ENCODE data around the gene PGC.

PGC gene

DNA sequence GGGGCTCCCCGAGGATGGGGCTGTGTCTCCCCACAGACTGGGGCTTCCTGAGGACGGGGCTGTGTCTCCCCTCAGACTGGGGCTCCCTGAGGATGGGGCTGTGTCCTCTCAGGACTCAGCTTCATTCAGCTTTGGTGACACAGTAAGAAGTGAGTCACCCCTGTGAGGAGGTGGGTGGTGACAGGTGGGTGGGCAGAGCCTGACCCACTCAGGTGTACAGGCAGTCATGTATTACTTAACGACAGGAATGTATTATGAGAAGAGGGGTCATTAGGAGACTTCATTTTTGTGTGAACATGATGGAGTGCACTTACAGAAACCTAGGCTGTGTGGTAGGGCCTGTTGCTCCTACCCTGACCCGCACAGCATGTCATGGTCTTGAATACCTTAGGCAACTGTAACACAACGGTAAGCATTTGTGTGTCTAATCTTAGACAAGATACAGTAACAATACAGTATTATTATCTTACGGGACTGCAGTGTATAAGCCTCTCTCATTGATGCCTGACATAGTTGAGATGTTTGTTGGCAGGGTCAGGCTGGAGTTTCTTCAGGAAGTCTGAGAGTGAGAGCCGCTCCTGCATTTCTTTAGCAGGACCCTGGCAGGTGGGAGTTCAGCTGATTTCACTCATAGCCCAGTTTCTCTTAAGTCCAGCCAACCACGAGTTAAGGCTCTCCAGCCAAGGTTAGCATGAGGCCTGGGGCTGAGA is 10.9 kb upstream of the PGC start:
- no peak overlapping the region for H3K27ac ChIP-seq (ENCODE audit: low read length)
- H3K4me1 ChIP-seq (ENCODE audit: control insufficient read depth, low read depth, low read length), result no peaks in the 10 kb centered on the region
- H3K36me3 ChIP-seq (ENCODE audit: control insufficient read depth, low read depth, low read length), result no peaks in the 10 kb centered on the region
- no peak overlapping the region for H3K9ac ChIP-seq (ENCODE audit: low read length)
- H3K4me3 ChIP-seq (ENCODE audit: low read length), result no peak overlapping the region
- H3K27me3 ChIP-seq (ENCODE audit: control insufficient read depth, insufficient read depth, low read length), result no peaks in the 10 kb centered on the region
- H3K9me3 ChIP-seq (ENCODE audit: control insufficient read depth, low read depth, low read length), result no peaks in the 10 kb centered on the region

DNA sequence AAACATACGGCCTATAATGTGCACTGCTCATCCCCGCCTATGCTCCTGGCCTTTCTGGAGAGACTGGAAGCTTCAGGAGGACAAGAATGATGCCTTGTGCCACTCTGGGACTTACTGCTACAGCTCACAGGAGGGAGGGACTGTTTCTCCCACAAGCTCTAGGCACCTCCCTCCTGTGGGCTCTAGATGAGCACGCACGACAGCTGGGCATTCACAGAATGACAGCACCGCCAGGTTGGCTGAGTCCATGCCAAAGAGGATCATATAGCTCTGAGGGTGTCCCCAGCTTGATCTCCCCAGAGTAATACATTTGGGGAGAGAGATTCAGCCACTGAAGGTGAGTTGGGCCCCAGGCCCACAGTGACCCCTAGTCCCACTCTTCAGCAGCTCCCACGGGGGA is 10.1 kb upstream of the PGC start:
- H3K4me3 ChIP-seq (ENCODE audit: low read length), result no peak overlapping the region
- no peaks in the 10 kb centered on the region for H3K9me3 ChIP-seq (ENCODE audit: control insufficient read depth, low read depth, low read length)
- no peaks in the 10 kb centered on the region for H3K36me3 ChIP-seq (ENCODE audit: control insufficient read depth, low read depth, low read length)
- H3K27ac ChIP-seq (ENCODE audit: low read length), result no peak overlapping the region
- no peak overlapping the region for H3K9ac ChIP-seq (ENCODE audit: low read length)
- no peaks in the 10 kb centered on the region for H3K4me1 ChIP-seq (ENCODE audit: control insufficient read depth, low read depth, low read length)
- no peaks in the 10 kb centered on the region for H3K27me3 ChIP-seq (ENCODE audit: control insufficient read depth, insufficient read depth, low read length)

DNA sequence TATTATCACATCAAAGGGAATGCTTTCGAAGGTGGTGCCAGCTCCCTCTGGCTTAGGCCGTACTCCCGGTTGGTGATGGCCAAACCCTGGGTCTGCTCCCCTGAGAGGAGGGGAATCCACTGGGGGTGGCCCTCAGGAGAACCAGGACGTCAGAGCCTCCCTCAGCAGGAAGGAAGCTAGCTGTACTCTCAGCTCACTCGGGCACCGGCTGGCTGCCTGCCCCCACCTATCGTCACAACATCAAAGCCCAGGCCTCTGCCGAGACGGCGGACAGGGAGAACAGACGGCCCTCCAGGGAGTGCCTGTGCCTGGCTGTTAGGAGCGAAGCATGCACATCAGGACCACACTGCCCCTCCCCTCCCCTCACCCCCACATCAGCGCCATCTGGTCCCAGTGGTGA is 9.2 kb upstream of the PGC start:
- Histone ChIP-seq H3K9me3 (ENCODE audit: control insufficient read depth, low read depth, low read length) (no peaks in the 10 kb centered on the region), H3K36me3 (ENCODE audit: control insufficient read depth, low read depth, low read length) (no peaks in the 10 kb centered on the region), H3K4me3 (ENCODE audit: low read length) (no peak overlapping the region), H3K9ac (ENCODE audit: low read length) (no peak overlapping the region), H3K27ac (ENCODE audit: low read length) (no peak overlapping the region), H3K4me1 (ENCODE audit: control insufficient read depth, low read depth, low read length) (no peaks in the 10 kb centered on the region), H3K27me3 (ENCODE audit: control insufficient read depth, insufficient read depth, low read length) (no peaks in the 10 kb centered on the region)

DNA sequence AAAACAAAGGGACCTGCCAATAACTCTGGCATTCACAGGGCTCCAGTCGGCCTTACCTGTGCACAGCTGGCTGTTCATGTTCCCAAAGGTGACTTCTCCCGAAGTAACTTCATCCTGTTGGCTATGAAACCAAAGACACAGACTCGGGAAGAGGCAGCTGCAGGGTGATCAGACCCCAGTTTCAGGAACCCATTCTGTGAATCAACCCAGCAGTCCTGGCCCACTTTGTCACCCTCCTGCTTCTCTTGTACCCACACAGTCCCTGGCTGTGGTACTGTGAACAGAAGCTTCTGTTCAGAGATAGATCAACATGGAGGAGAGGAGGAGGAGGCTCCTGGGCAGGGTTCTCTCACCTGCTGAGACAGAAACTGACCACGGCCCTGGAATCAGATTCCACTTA is 8.7 kb upstream of the PGC start:
- Histone ChIP-seq H3K27me3 (ENCODE audit: control insufficient read depth, insufficient read depth, low read length) (no peaks in the 10 kb centered on the region), H3K9me3 (ENCODE audit: control insufficient read depth, low read depth, low read length) (no peaks in the 10 kb centered on the region), H3K4me3 (ENCODE audit: low read length) (no peak overlapping the region), H3K36me3 (ENCODE audit: control insufficient read depth, low read depth, low read length) (no peaks in the 10 kb centered on the region), H3K4me1 (ENCODE audit: control insufficient read depth, low read depth, low read length) (no peaks in the 10 kb centered on the region), H3K9ac (ENCODE audit: low read length) (no peak overlapping the region), H3K27ac (ENCODE audit: low read length) (no peak overlapping the region)

DNA sequence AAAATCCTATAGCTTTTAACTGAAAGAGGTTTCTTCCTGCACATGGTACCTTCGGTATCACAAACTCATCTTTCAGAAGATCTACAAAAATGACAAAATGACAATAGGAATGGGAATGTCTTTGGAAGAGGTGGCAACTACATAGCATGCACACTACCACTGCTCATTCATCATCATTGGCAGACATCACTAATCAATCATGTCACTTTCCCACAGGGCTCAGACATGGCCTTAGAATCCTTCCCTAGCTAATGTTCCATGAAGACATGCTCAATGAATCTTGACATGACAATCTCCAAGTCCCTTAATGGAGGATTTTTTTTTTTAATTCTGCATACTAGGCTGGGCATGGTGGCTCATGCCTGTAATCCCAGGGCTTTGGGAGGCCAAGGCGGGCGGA is 3.2 kb upstream of the PGC start:
- Histone ChIP-seq H3K4me3 (ENCODE audit: low read length) (no peak overlapping the region), H3K36me3 (ENCODE audit: control insufficient read depth, low read depth, low read length) (no peaks in the 10 kb centered on the region), H3K4me1 (ENCODE audit: control insufficient read depth, low read depth, low read length) (no peaks in the 10 kb centered on the region), H3K9ac (ENCODE audit: low read length) (no peak overlapping the region), H3K9me3 (ENCODE audit: control insufficient read depth, low read depth, low read length) (no peaks in the 10 kb centered on the region), H3K27me3 (ENCODE audit: control insufficient read depth, insufficient read depth, low read length) (no peaks in the 10 kb centered on the region), H3K27ac (ENCODE audit: low read length) (no peak overlapping the region)

DNA sequence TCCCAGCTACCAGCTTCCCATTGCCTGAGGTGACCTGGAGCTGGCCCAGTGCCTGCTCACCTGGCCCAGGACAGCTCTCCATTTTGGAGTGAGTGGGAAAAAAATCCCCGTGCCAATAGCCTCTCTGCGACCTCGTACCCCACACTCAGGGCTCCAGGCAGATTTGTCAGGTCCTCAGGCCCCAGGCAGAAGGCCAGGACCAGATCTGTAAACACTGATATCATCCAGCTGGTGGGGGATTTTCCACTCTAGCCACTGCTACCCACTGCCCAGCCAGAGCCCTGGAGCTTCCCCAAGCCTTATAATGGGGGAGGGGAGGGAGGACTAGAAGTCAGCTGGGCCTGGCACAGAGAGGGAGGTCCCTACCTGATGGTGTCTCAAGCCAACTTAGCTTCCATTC is 1.3 kb upstream of the PGC start:
- no peaks in the 10 kb centered on the region for H3K4me1 ChIP-seq (ENCODE audit: control insufficient read depth, low read depth, low read length)
- H3K9ac ChIP-seq (ENCODE audit: low read length), result no peak overlapping the region
- H3K4me3 ChIP-seq (ENCODE audit: low read length), result no peak overlapping the region
- no peaks in the 10 kb centered on the region for H3K9me3 ChIP-seq (ENCODE audit: control insufficient read depth, low read depth, low read length)
- no peaks in the 10 kb centered on the region for H3K36me3 ChIP-seq (ENCODE audit: control insufficient read depth, low read depth, low read length)
- H3K27me3 ChIP-seq (ENCODE audit: control insufficient read depth, insufficient read depth, low read length), result no peaks in the 10 kb centered on the region
- no peak overlapping the region for H3K27ac ChIP-seq (ENCODE audit: low read length)

DNA sequence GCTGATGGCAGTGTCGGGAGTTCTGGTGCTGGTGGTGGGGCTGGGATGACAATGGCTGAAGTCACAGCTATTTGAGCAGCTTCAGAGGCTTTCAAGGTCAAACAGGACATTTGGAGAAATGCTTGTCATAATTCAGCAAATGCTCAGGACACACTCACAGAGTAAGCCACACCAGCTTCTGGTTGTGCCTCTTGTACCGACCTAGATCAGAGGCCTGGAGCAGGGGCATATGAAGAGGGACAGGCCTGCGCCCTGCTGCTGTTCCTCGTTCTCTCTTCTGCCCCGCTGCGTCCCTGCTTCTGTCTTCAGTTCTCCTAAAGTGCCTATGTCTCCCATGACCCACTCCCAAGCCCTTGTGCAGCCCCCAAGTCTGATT is 893 bp upstream of the PGC start:
- no peak overlapping the region for H3K4me3 ChIP-seq (ENCODE audit: low read length)
- H3K4me1 ChIP-seq (ENCODE audit: control insufficient read depth, low read depth, low read length), result no peaks in the 10 kb centered on the region
- no peaks in the 10 kb centered on the region for H3K27me3 ChIP-seq (ENCODE audit: control insufficient read depth, insufficient read depth, low read length)
- no peak overlapping the region for H3K9ac ChIP-seq (ENCODE audit: low read length)
- H3K36me3 ChIP-seq (ENCODE audit: control insufficient read depth, low read depth, low read length), result no peaks in the 10 kb centered on the region
- no peak overlapping the region for H3K27ac ChIP-seq (ENCODE audit: low read length)
- no peaks in the 10 kb centered on the region for H3K9me3 ChIP-seq (ENCODE audit: control insufficient read depth, low read depth, low read length)

DNA sequence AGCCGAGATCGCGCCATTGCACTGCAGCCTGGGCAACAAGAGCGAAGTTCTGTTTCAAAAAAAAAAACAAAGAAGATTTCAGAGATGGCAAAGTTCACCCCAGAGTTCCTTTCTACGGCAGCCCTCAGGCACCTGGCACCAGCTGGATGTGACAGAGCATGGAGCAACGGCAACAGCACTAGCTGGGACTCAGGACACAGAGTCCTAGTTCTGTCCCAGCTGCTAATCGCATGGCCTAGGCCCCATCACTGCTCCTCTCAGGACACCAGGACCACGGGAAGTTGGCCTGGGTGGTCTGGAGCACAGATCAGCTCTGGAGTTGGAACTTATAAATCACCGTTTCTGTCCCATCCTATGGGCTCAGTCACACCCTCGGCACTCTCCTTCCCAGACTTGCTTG is 1.1 kb downstream of the PGC start:
- Histone ChIP-seq H3K4me1 (ENCODE audit: control insufficient read depth, low read depth, low read length) (no peaks in the 10 kb centered on the region), H3K36me3 (ENCODE audit: control insufficient read depth, low read depth, low read length) (no peaks in the 10 kb centered on the region), H3K4me3 (ENCODE audit: low read length) (no peak overlapping the region), H3K9ac (ENCODE audit: low read length) (no peak overlapping the region), H3K9me3 (ENCODE audit: control insufficient read depth, low read depth, low read length) (no peaks in the 10 kb centered on the region), H3K27ac (ENCODE audit: low read length) (no peak overlapping the region), H3K27me3 (ENCODE audit: control insufficient read depth, insufficient read depth, low read length) (no peaks in the 10 kb centered on the region)

DNA sequence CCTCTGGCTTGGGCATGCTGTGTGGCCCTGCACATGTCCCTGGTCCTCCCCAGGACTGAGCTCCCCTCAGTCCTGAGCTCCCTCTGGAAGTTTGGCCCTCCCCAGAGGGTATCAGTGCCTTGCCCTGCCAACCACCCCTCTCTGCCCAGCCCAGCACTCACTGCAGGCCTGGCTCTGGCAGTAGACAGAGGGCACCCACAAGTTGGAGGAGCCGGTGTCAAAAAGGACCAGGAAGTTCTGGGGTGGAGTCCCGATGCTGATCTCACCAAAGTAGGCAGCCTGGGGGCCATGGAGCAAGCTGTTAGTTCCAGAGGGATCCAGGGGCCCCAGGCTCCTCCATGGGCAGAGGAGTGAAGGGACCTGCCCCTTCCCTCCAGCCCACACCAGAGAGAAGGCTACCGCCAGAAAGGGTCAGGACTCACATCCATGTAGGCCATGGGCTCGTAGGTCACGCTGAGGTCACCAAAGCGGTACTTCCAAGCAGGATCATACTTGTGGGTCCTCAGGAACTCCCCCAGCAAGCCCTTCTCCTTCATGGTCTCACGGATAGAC is 2.9 kb downstream of the PGC start:
- no peaks in the 10 kb centered on the region for H3K4me1 ChIP-seq (ENCODE audit: control insufficient read depth, low read depth, low read length)
- no peak overlapping the region for H3K27ac ChIP-seq (ENCODE audit: low read length)
- no peaks in the 10 kb centered on the region for H3K36me3 ChIP-seq (ENCODE audit: control insufficient read depth, low read depth, low read length)
- H3K9ac ChIP-seq (ENCODE audit: low read length), result no peak overlapping the region
- no peaks in the 10 kb centered on the region for H3K27me3 ChIP-seq (ENCODE audit: control insufficient read depth, insufficient read depth, low read length)
- H3K4me3 ChIP-seq (ENCODE audit: low read length), result no peak overlapping the region
- H3K9me3 ChIP-seq (ENCODE audit: control insufficient read depth, low read depth, low read length), result no peaks in the 10 kb centered on the region

DNA sequence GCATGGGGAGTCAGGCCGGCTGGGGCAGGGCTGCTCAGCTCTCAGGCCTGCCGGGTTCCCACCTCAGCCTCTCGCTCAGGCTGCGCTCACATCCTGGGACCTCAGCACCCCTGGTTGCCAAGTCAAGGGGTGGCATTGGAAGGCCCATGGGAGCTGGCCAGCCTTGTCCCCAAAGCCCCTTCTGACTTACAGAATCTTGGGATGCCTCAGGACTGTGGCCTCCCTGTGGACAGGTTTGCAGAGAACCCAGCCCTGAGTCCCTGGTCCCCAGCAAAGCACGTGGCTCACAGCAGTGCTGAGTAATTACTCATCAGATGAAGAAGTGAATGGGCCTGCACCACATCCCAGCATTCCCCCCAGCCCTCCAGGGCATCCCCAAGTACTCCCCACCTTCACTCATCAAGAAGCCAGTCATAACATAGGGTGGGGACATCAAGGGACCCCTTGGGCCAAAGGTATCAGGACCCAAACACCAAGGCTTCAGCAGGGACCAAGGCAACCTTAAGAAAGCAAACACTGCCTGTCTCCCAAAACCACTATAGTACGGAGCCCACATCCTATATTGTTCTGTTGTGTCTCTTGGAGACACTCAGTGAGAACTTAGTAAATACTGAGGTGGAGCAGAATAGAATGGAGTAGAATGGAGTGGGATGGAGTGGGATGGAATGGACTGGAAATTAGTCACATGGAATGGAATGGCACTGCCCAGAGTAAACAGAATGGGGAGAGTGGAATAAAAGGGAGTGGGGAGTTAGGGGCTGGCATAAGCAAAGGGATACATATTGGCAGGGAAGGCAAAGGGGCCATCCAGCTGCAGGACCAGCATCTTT is 3.6 kb downstream of the PGC start:
- no peaks in the 10 kb centered on the region for H3K4me1 ChIP-seq (ENCODE audit: control insufficient read depth, low read depth, low read length)
- no peak overlapping the region for H3K27ac ChIP-seq (ENCODE audit: low read length)

DNA sequence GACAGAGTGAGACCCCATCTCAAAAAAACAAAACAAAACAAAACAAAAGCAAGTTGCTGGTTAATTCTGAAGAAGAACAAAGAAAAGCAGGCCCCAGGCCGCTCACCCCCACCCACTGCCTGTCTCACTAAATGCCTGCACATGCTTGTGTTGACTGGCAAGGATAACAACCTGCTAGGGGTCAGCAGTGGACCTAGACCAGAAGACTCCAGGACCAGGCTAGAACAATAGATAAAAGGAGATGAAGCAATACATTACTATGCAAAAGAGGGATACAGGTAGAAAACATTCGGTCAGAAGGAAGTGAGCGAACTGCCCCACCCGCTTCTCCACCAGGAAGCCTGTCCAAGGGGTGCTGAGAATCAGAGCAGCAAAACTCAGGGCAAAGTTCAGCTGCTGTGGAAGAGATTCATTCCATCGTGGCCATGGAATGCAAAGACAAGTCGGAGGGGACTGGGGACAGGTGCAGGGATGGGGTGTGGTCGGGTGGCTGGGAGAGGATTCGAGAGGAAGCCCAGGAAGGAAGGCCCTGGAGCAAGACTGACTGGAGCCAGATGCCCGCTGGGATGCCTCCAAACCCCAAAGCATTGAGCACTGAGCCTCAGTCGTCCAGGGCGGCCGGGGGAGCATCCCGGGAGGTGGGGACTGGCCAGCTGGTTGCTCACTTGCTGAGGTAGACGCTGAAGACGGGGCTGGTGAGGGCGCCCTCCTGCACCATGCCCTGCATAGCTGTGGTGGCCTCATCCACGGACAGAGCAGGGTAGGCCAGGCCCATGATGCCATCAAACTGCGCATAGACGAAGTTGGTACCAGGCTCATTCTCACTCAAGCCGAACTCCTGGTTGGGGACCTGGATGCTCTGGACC is 5.3 kb downstream of the PGC start:
- Histone ChIP-seq H3K4me3 (ENCODE audit: low read length) (no peak overlapping the region), H3K9ac (ENCODE audit: low read length) (no peak overlapping the region), H3K36me3 (ENCODE audit: control insufficient read depth, low read depth, low read length) (no peaks in the 10 kb centered on the region), H3K9me3 (ENCODE audit: control insufficient read depth, low read depth, low read length) (no peaks in the 10 kb centered on the region), H3K27me3 (ENCODE audit: control insufficient read depth, insufficient read depth, low read length) (no peaks in the 10 kb centered on the region), H3K27ac (ENCODE audit: low read length) (no peak overlapping the region), H3K4me1 (ENCODE audit: control insufficient read depth, low read depth, low read length) (no peaks in the 10 kb centered on the region)

More for the DNA sequence above, 3.6 kb downstream of the PGC start:
- no peaks in the 10 kb centered on the region for H3K27me3 ChIP-seq (ENCODE audit: control insufficient read depth, insufficient read depth, low read length)
- H3K9ac ChIP-seq (ENCODE audit: low read length), result no peak overlapping the region
- H3K4me3 ChIP-seq (ENCODE audit: low read length), result no peak overlapping the region
- H3K36me3 ChIP-seq (ENCODE audit: control insufficient read depth, low read depth, low read length), result no peaks in the 10 kb centered on the region
- no peaks in the 10 kb centered on the region for H3K9me3 ChIP-seq (ENCODE audit: control insufficient read depth, low read depth, low read length)
